Fibroblast of mammary gland (primary cell): Measurements from ENCODE around the gene CD5L.

Experiments
- DNase-seq: peaks from one replicate; pipeline ENCODE4 v3.0.0-alpha.2; 2010; ENCODE audit warnings: low read depth
- H3K4me3 ChIP-seq: 2 replicates; pipeline ENCODE4 v1.5.1; 2011; ENCODE audit warnings: low read depth, mild to moderate bottlenecking, low read length, moderate library complexity; ENCODE audit not compliant: control insufficient read depth
- TF ChIP-seq, protein P1 (sequence below): conservative IDR thresholded peaks from 2 replicates; pipeline ENCODE4 v1.5.1; 2011; ENCODE audit warnings: low read depth, low read length, inconsistent platforms; ENCODE audit not compliant: control insufficient read depth, insufficient read depth

The CD5L gene

DNA sequence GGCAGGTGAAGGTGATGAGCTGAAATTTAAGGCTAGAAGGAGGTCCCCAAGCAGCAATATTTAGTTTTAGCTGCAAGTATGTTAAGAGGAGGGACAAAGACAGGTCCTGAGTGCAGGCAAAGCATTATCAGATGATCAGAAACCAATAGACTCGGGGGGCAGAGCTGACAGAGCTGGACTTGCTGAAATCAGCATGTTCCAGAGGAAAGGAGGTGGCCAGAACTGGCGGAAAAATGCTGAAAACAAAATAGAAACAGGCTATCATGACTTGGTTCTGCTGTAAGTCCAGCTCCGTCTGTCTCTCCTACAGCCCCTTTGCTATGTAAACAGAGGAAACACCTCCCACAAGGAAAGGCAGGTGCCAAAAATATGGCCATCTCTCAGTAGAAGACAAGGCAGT lies at the start of gene CD5L:
TSS of gene CD5L (minus strand) at position 101 of the 400 bp plus-strand sequence. CDS start 107 bp downstream, outside the sequence.
- TF ChIP-seq, protein P1, sequence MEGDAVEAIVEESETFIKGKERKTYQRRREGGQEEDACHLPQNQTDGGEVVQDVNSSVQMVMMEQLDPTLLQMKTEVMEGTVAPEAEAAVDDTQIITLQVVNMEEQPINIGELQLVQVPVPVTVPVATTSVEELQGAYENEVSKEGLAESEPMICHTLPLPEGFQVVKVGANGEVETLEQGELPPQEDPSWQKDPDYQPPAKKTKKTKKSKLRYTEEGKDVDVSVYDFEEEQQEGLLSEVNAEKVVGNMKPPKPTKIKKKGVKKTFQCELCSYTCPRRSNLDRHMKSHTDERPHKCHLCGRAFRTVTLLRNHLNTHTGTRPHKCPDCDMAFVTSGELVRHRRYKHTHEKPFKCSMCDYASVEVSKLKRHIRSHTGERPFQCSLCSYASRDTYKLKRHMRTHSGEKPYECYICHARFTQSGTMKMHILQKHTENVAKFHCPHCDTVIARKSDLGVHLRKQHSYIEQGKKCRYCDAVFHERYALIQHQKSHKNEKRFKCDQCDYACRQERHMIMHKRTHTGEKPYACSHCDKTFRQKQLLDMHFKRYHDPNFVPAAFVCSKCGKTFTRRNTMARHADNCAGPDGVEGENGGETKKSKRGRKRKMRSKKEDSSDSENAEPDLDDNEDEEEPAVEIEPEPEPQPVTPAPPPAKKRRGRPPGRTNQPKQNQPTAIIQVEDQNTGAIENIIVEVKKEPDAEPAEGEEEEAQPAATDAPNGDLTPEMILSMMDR: no peak
- H3K4me3 ChIP-seq: no peak within 1 kb of the TSS

DNA sequence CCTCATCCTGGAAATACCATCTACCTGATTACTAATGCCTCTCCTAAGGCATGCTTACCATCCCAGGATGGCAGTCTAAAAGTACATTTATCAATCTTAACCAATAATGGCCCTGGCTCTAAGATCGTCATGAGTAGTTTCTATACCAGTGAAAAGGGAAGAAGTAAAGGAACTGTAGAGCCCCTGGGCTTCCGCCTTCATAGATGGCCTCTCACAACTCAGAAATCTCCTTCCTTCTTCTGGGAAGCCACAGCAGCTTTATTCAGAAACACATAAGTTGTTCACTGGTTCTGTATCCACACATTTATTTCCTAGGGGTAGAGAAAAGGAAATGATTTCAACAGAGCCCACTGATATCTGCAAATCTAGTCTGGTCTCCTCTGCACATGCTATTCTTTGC lies 41.0 kb upstream of the CD5L start:
- no peak overlapping the region for H3K4me3 ChIP-seq
- TF ChIP-seq, protein P1: no peak
- DNase-seq: no peak

More for the DNA sequence above, at the start of gene CD5L:
- DNase-seq: no peak

DNA sequence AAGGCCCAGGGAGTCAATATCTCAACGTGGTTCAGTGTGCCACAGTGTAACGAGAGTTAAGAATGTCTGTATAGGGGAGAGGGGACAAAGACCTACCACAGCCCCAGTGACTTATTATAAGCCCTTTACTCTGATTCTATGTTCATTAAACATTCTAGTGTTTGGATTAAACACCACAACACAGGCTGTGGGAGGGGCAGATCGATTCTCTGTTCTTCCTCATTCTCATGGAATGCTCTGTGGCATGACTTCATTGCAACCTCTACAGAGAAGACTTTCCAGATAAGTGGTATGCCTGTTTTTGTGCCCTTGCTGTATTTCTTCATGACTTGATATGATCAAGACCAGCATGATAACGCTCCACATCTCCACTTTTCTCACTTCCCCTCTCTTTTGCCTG lies 39.0 kb upstream of the CD5L start:
- H3K4me3 ChIP-seq: no peak overlapping the region

DNA sequence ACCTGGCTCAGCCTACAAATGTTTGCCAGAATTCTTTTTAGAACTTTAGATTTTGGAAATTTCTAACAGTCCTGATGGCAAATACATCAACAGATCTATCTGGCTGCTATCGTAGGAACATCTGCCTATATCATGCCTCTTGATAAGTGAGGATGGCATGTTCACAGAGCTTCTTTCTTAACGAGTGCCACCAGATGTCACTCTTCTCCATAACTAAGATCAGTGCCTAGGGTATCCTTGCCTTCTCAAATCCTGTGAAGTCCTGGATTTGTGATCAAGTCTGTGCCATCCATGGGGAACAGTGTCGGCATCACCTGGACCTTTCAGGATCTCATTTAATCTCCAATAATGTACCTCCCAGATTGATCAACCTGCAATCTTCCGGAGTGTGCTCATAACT lies 36.5 kb upstream of the CD5L start:
- TF ChIP-seq, protein P1: peak; percentile 48
- H3K4me3 ChIP-seq: no peak overlapping the region
- peak; percentile 59 for DNase-seq

More for the DNA sequence above, 39.0 kb upstream of the CD5L start:
- DNase-seq: no peak
- TF ChIP-seq, protein P1: no peak

DNA sequence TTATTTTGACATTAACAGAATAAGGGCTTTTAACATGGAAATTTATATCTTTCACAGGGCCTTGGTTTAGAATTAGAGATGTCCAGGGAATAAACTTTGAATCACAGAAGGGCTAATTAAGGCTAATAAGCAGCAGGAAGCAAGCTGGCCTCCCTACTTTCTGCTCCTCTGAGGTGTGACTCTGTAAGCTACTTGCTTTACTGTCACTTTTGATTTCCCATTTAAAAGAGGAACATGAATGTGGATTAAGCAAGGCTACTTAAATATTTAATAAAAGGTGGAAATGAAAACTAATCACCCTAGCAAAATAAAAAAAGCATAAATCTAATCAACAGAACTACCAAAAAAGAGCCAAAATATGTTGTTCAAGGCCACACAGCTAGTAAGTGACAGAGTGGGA lies 28.9 kb upstream of the CD5L start:
- no peak for DNase-seq
- H3K4me3 ChIP-seq: no peak overlapping the region
- TF ChIP-seq, protein P1: no peak

DNA sequence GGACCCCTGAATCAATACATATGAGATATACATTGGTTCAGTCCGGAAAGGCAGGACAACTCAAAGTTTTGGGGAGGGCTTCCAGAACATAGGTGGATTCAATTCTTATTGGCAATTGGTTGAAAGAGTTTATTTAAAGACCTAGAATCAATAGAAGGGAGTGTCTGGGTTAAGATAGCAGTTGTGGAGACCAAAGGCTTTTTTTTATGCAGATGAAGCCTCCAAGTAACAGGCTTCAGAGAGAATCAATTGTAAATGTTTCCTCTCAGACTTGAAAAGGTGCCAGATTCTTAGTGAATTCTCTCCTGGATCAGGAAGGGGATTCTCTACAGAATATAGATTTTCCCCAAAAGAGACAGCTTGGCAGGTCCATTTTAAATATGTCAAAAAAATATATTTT lies 27.0 kb upstream of the CD5L start:
- H3K4me3 ChIP-seq: no peak overlapping the region
- TF ChIP-seq, protein P1: no peak
- no peak for DNase-seq
